IPS-NIHi11 (cell line): ENCODE data around the gene FKBP5.
A peak's percentile ranks its signal among the peaks of the same experiment; 100 is the strongest.
"Not testable (repeated sequence)": the region's sequence is repeated elsewhere in the genome, so short reads cannot be mapped to it uniquely, and the experiment has no call there.

Experiments used
- DNase-seq: peaks from one replicate; pipeline ENCODE4 v3.0.0; 2012; ENCODE audit warnings: mixed read lengths, low spot score

FKBP5 gene

DNA sequence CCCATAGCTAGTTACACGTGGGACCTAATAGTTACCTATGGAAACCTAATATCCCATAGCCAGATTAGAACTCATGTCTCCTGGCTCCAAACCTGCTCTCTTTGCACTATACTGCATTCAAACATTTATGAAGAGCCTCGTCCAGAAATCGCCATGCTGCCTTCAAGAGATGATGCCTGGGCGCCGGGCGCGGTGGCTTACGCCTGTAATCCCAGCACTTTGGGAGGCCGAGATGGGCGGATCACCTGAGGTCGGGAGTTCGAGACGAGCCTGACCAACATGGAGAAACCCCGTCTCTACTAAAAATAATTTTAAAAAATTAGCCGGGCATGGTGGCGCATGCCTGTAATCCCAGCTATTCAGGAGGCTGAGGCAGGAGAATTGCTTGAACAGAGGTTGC is 1.3 kb upstream of the FKBP5 start:
- DNase-seq = not testable (repeated sequence)

DNA sequence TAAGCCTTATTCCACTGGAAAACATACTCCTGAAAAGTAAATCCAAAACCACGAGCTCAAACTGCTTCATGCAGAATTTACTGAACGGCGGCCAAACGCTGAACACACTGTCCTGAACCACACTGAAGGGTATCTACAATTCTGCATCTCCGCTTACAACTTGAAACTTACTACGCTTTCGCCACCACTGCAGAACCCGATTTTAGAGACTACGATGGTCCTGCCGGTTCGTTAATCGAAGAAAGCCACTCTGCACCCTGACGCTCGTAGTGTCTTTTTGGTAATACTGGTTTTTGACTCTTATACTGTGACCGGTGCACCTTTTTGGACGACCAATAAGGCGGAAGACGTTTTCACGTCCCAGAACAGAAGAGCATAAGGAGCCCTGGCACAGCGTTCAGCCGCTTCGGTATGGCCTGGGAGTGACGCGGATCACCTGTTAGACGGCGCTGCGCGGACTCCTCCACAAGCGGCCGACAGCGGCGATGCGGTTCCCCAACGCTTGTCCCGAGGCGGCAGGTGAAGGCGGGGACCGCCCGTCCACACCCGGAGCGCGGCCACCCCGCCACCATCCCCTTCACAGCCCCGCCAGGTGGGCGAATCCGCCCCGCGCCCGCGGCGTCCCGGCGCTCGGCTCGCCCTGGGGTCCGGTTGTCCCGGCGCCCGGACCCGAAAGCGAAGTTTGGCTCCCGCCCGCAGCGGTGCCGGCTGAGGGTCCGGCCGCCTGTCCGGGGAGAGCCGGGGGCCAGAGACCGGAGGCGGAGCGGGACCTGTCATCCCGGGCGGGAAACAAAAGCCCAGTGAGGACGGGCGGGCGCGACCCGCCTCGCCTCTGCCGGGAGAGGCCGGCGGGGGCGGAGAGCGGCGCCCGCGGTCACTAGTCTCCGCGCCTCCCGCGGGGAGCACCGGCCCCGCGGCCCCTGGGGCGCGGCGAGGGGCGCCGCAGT is 784 bp downstream of the FKBP5 start:
- DNase-seq = peak; percentile 63

DNA sequence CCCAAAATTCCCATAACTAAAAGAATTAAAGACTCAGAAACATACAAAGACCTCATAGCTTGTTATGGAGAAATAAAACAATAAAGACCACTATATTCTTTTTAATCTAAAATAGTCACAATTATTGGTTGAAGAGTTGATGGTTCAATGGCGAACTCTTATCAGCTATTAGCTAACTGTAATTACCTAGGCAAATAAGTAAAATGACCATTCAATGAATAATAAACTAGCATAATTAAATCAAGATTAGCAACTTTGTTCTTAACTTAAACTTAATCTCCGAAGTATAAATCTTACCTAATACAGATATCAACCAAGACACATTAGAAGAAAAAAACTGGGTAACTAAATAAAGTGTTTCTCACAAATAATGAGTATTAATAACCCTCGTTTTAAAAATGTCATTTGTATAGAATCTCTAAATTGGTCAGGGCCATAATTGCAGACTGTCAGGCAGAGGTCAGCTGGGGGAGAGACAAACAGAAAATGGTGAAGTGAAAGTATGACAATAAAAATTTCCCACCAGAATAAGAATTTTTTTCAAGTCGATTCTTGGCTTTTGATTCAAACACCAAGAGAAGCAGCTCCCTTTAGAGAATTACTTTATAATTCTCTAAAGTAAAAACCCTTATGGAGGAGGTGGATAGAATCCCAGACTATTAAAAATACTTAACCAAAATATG is 1.7 kb downstream of the FKBP5 start:
- no peak for DNase-seq

DNA sequence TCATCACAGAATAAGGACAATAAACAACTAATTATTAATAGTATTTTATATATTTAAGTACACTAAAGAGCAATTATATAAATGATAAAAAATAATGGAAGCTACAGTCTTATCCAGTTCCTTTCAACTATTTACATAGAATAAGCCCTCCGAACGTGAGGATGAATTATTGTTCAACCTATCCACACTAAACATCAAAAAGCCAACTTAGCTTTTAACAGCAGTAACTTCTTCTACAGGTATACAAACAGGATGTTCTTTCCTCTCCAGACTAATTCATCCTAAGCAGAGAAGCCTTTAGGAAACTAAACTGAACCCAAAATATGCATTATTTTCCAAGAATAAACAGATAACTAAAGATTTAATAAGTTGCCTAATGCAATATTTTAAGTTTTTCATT is 2.3 kb downstream of the FKBP5 start:
- DNase-seq = no peak

DNA sequence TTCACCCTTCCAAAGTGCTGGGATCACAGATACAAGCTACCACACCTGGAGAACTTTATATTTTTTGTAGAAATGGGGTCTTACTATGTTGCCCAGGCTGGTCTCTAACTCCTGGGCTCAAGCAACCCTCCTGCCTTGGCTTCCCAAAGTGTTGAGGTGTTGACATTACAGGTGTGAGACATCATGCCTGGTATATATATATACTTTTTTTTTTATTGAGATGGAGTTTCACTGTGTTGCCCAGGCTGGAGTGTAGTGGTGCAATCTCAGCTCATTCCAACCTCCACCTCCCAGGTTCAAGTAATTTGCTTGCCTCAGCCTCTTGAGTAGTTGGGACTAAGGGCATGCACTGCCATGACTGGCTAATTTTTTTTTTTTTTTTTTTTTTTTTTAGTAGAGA is 5.4 kb downstream of the FKBP5 start:
- no peak for DNase-seq

DNA sequence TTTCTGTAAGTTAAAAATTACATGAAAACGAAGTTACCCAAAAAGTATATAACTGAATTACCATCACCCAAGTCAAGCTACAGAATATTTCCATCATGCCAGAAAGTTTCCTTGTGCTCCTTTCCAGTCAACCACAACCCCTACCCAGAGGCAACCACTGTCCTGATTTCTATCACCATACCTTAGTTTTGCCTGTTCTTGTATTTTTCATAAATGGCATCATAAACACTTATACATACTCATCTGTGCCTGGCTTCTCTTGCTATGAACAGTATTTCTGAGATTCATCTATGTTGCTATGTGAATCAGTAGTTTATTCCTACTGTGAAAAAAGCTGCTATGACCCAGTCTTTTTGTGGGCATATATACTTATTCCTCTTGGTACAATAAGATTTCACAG is 7.4 kb downstream of the FKBP5 start:
- DNase-seq = no peak

DNA sequence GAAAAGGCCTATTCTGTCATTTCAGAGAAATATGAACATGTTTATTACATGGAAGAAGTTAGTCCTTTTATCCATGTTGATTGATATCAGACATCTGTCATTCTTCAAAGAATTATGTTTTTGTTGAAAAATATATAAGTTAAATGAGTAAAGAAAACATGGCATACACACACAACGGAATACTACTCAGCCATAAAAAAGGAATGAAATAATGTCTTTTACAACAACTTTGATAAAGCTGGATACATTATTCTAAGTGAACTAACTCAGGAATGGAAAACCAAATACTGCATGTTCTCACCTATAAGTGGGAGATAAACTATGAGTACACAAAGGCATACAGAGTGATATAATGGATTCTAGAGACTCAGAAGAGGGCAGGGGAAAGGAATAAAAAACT is 9.3 kb downstream of the FKBP5 start:
- DNase-seq = no peak

DNA sequence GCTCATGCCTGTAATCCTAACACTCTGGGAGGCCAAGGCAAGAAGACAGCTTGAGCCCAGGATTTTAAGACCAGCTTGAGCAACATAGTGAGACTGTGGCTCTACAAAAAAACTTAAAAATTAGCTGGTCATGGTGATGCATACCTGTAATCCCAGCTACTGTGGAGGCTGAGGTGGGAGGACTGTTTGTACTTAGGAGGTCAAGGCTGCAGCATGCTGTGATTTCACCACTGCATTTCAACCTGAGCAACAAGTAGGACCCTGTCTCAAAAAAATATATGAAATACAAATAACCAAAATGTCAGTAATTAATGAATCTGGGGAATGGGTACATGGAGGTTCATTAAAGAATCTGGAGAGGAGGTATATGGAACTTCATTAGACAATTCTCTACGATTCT is 9.9 kb downstream of the FKBP5 start:
- DNase-seq = no peak

DNA sequence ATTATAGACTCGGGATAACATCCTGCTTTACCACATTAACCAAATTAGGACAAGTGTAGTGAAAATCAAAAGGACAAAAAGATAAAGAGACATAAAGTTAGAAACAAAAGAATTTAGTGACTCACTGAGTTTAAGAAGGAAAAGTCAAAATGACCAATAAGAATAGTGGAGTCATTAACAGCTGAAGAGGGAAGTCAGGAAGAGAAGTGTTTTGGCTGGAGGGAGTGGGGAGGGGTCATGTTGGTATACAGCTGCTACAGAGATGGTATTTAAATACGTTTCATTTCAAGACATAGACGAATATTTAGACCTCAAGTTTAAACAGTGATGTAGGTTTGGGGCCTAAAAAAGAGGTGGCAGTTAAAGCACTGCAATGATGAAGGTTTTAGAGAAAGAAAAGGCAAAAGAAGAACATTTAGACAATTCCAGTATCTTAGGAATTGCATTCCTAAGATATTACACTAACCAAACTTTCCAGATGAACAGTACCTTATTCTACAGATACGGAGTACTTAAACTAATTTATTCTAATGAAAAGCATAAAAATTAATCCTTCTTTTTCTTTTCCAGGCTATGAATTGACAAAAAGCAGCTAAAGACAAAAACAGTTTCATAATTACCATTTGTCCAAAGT is 10.6 kb downstream of the FKBP5 start:
- no peak for DNase-seq

DNA sequence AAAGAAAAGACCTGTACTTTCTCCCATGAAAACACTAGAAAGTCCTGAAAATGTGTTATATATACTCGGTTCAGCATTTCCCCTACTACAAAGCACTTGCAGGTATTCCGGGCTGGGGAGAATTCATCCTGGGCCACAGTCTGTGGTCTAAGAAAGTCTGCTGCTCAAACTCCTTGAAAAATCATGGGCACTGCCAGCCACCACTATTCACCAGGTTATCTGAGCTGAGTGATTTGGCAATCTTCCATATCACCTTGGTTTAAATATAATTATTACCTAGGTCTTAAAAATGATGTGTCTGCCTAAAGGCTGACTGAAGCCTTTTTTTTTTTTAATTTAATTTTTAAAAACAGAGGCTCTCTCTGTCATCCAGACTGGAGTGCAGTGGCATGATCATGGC is 11.3 kb downstream of the FKBP5 start:
- DNase-seq = no peak

DNA sequence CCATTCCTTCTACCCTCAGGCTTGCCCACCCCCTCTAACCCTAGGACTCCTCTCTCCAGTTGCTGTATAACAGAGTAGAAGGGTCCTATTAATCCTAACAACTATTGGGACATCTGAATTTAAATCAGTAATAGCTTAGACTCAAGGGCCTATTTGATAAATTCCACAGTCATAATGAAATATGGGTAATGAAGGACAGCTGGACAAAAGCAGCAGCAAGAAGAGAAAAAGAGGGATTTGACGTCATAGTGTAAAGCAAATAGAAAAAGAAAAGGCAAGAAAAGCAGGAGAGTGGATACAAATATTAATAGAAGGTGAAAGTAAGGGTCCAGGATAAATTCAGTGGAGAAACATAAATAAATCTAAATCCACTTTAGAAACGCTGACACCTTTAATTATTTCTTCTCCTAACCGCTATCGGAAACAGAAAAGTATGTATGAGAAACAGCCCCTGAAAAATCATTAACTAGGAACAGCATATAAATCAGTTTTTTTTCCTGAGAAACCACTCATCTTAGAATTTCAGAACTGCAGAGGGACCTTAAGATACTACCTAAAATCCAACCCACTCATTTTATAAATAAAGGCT is 12.8 kb downstream of the FKBP5 start:
- no peak for DNase-seq

DNA sequence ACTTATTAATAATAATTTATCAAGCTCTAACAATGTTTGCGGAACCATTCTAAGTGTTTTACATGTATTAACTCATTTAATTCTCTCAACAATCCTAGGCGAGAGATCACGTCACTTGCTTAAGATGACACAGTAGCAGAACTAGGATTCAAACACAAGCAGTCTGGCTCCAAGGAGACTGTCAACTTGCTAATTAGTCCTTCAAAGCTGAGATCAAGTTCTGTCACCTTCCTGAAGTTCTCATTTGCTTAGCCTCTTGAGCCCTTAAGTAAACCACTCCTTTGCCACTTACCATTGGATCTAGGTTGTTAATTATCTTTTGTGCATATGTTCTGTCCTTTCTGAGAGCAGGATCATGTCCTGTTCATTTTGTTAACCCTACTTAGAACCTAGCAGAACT is 14.1 kb downstream of the FKBP5 start:
- no peak for DNase-seq

DNA sequence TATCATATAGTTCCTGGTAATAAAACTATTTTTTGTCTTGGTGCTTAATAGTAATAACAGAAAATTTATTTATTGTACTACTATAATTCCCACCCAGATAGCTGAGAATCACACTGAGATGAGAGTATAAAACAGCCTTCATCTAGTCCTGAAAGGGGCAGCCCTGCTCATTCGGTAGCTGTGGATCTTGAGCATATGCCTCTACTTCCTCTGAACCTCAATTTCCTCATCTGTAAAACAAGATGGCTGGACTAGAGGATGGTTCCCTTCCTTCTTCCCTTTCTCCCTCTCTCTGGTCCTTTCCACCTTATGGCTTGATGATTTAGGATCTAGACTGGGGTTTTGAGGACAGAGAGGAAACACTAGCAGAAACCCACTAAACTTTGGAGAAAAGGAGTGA is 15.0 kb downstream of the FKBP5 start:
- no peak for DNase-seq

DNA sequence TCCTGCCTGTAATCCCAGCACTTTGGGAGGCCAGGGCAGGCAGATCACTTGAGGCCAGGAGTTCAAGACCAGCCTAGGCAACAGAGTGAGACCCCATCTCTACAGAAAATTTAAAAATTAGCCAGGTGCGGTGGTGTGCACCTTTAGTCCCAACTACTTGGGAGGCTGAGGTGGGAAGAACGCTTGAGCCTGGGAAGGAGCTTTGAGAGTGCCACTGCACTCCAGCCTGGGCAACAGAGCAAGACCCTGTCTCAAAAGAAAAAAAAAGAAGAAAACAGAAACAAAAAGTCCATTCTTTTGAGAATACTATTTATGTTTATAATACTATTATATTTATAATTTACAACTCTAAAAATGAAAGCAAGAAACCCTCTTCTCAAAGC is 15.4 kb downstream of the FKBP5 start:
- not testable (repeated sequence) for DNase-seq

DNA sequence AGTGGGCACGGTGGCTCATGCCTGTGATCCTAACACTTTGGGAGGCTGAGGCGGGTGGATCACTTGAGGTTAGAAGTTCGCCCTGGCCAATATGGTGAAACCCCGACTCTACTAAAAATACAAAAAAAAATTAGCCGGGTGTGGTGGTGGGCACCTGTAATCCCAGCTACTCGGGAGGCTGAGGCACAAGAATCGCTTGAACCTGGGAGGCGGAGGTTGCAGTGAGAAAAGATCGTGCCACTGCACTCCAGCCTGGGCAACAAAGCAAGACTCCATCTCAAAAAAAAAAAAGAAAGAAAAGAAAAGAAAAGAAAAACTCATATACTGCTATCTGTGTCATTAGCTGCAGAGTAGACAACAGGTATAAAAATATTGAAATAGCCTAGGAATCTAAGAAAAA is 18.3 kb downstream of the FKBP5 start:
- DNase-seq = not testable (repeated sequence)

DNA sequence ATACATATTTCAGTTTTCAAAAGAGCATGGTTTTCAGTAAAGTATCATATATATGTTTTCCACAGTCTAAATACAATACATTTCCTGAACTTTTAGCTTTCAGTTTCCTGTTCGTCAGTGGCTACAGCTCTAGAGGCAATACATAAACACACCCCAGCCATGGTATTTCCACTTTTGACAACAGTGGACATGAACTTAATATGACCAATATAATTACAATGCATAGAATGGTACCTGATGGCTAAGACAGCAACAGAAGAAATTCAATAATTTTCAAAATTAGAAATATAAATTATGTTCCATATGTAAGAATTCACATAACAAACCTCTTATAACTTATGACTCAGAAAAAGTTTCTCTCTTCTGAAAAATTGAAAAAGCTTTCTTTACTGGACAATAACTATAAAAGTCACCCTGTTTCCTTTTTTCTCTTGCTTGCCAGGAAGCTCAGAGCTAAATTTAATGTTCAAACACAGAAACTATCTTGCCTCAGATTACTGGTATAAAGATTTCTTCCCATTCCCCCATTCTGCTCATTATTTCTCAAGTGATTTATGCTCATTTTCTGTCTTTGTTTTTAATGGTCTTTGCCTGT is 19.2 kb downstream of the FKBP5 start:
- DNase-seq = no peak

DNA sequence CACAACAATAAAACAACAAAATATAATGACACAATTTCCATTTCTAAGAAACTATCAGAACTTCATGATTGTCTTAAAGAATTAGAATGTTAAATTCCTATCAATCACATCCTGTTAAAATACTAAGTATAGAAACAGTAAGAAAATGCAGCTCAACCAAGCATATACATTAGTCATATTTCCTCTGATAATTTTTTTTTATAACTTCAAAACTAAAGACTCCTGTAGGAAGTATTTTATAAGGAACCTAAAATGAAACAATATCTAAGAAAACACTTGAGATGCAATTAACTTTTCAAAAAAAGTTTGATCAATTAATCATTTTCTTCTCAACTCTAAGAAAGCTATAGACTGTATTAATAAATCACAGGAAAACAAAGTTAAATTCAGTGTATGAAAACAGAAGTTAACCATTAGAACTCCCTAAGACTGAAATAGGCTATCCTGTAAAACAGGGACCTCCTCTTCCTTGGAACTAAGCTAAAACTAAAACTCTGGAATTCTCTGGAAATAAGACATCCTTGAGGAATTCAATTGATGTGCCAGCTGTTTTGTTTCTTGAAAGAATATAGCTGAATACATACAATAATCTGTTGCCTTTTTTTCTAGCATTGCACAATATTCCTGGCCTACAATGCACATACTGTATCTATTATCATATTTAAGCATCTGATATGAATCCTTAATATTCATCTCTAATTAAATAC is 19.8 kb downstream of the FKBP5 start:
- no peak for DNase-seq

DNA sequence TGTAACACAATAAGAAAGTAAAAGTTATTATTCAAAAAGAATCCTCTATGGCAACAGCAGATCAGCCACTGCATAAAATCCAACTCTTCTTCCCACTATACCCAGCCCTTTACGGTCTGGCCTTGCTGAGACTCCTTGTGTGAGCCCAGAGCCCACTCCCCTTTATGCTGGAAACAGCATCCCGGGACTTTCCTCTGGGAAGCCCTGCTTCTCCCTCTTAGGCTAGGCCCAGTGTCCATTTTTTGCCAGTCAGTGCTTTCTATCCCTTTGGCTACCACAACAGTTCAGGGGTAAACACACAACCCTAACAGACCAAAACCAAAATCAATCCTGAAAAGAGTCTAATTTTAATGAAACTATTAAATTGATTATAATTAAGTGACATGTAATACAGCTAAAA is 20.6 kb downstream of the FKBP5 start:
- no peak for DNase-seq

DNA sequence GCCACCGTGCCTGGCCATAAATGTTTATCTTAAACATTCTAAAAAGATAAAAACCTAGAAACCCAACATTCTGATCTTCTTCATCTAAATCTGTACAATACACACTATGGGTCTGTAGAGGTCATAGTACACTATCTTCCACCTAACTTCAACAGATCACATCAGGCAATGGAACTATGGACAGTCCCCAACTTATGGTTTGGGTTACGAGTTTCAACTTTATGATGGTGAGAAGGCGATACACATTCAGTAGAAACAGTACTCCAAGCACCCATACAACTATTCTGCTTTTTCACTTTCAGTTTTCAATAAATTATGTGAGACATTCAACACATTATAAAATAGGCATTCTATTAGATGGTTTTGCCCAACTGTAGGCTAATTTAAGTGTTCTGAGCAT is 23.1 kb downstream of the FKBP5 start:
- DNase-seq = no peak

DNA sequence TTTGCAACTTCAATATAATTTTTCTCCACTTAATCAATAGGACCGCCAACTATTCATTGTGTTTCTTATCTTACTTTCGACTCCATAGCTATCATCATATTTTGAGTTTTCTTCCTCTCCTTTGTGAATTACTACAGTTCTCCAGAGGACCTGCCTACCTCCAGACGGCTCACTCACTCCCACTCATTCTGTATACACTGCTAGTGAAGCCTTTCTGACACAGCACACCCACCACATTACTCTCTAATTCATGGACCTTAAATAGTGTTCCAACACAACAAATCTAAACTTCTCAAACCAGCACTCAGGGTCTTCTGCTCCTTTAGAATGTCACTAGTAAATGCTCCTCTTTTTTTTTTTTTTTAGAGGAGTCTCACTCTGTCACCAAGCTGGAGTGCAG is 23.8 kb downstream of the FKBP5 start:
- DNase-seq = no peak

DNA sequence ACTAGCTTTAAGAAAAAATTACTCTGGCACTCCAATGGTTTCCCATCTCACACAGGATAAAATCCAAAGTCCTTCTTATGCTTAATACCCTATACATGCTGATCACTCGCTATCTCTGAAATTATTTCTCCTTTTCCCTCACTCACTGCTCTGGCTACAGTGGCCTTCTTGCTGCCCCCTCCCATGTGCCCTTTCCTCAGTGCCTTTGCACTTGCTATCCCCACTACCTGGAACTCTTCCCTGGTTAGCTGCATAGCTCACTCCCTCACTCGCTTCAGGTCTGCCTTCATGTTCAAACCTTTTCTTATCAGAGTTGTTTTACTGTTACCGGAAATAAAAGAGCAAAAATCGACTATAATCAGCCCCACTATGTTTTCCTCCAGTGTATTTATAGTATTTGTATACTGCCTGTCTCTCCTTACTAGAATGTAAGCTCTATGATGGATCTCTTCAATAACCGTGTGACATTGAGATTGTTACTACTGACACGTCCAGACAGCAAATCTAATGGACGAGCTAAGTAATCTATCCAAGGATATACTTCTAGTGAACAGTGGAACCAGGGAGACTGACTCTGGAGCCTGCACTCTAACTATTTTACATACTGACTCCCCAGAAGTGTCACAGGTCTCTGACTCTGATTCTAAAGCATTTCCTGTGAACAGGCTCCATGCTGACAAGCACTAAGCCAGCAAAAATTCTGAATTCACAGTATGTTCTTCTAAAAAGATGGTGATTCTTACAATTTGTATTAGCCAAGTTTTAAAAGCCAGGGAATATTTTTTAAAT is 25.1 kb downstream of the FKBP5 start:
- peak; percentile 28 for DNase-seq
